GM12874 (cell line): ENCODE measurements around the gene MEPCE.

ENCODE experiments used
- TF ChIP-seq, protein P1 (sequence below): IDR thresholded peaks from 2 replicates; pipeline ENCODE4 v1.5.1; 2011; ENCODE audit warnings: low read depth, mild to moderate bottlenecking, control low read depth, low read length, moderate library complexity; ENCODE audit not compliant: insufficient read depth

MEPCE gene

GRCh38 chr7:100427762-100428198 is 1.9 kb upstream of the MEPCE start:
- TF ChIP-seq, protein P1, sequence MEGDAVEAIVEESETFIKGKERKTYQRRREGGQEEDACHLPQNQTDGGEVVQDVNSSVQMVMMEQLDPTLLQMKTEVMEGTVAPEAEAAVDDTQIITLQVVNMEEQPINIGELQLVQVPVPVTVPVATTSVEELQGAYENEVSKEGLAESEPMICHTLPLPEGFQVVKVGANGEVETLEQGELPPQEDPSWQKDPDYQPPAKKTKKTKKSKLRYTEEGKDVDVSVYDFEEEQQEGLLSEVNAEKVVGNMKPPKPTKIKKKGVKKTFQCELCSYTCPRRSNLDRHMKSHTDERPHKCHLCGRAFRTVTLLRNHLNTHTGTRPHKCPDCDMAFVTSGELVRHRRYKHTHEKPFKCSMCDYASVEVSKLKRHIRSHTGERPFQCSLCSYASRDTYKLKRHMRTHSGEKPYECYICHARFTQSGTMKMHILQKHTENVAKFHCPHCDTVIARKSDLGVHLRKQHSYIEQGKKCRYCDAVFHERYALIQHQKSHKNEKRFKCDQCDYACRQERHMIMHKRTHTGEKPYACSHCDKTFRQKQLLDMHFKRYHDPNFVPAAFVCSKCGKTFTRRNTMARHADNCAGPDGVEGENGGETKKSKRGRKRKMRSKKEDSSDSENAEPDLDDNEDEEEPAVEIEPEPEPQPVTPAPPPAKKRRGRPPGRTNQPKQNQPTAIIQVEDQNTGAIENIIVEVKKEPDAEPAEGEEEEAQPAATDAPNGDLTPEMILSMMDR, result no peak

DNA sequence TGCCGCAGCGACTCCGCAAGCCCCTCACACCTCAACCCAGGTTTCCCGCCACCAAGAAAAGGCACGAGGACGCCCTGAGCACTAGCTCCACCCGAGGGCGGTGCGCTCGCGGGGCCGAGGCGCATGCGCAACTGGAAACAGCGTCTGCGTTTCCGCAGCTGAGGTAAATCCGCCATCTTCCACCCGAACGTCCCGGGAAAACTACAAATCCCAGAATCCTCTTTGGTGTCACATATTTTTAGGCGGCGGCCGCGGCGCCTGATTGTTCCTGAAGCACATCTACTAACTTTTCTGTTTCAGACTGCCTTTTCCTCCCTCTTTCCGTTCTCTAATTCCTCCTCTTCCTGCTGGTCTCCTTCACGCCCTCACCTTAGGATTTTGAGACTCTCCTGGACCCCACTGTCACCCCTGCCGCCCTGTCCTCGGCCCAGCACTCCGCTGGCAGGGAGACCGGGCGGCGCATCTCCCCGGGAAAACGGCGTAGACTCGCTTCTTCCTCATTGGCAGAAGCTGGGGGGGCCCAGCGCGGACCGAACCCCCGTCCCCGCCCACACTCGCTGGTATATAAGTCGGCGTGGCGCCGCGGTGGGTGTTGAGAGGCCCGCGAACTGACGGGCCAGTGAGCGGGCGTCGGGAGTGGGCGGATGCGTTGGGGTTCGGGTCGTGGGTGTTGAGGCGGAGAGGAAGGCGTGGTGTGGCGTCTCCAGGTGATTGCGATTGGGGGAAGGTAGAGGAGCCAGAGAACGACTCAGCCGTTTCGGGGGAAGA is 1.2 kb upstream of the MEPCE start, which contains the start of gene ZCWPW1:
Gene ZCWPW1 (minus strand): TSS at position 505 of the 768 bp plus-strand sequence. CDS start 8,054 bp downstream, outside the sequence.
- TF ChIP-seq, protein P1, result no peak

- TF ChIP-seq, protein P1, result no peak
Measured at GRCh38 chr7:100428967-100429636, 529 bp upstream of the MEPCE start.

GRCh38 chr7:100430493-100431285 is 1.1 kb downstream of the MEPCE start:
- TF ChIP-seq, protein P1, result no peak

- TF ChIP-seq, protein P1, result no peak
Measured at GRCh38 chr7:100431286-100431735, 1.7 kb downstream of the MEPCE start.

GRCh38 chr7:100432053-100432452 is 2.4 kb downstream of the MEPCE start:
- TF ChIP-seq, protein P1, result no peak
